H1 (cell line): ENCODE results near the gene EFHB. TPM values are rescaled to one million over a fixed set of nuclear protein-coding genes. Genes with fewer than 3 reads are reported as not detected.

Source experiments
- CTCF ChIA-PET: fragments of 300-600 bp; sonication (Branson Sonifier 250); formaldehyde crosslinking; loops from one replicate; lab custom pipeline; 2021; ENCODE audit not compliant: partially characterized antibody; lab: Charles Lee
- POLR2A ChIA-PET: fragments of 300-600 bp; sonication (Branson Sonifier 250); formaldehyde crosslinking; loops from one replicate; lab custom pipeline; 2021; ENCODE audit warnings: inconsistent platforms; ENCODE audit not compliant: partially characterized antibody; lab: Charles Lee
- DNase-seq, 2 experiments: peaks; one replicate each; pipeline versions ENCODE4 v3.0.0 to v3.0.0-alpha.2; 2010 to 2022; ENCODE audit warnings: low spot score in 2 of 2, low read depth in 1 of 2, mixed read lengths in 1 of 2
- FAIRE-seq: peaks from 2 replicates; lab custom pipeline; 2011; peaks lifted over from hg19 to GRCh38; lab: Jason Lieb, UNC
- H2AFZ ChIP-seq: 2 replicates; pipeline ENCODE4 v1.8.1; 2012; ENCODE audit warnings: low read length, inconsistent platforms
- H2AK5ac ChIP-seq: 2 replicates; pipeline ENCODE4 v1.6.1; 2013; ENCODE audit warnings: low read depth, low read length
- H2BK120ac ChIP-seq: replicated peaks from 2 replicates; pipeline ENCODE3; 2013; ENCODE audit warnings: low read depth, low read length, inconsistent platforms
- H2BK12ac ChIP-seq: 2 replicates; pipeline ENCODE4 v1.6.1; 2013; ENCODE audit warnings: low read depth, low read length
- H2BK15ac ChIP-seq: 2 replicates; pipeline ENCODE4 v1.6.1; 2013; ENCODE audit warnings: low read length
- H2BK20ac ChIP-seq: 2 replicates; pipeline ENCODE4 v1.6.1; 2013; ENCODE audit warnings: low read length
- H2BK5ac ChIP-seq: 2 replicates; pipeline ENCODE4 v1.6.1; 2013; ENCODE audit warnings: low read depth, low read length
- H3K14ac ChIP-seq: 2 replicates; pipeline ENCODE4 v1.6.1; 2013; ENCODE audit warnings: inconsistent platforms; ENCODE audit not compliant: insufficient read length
- H3K18ac ChIP-seq: 2 replicates; pipeline ENCODE4 v1.6.1; 2013; ENCODE audit warnings: low read length; ENCODE audit errors: extremely low read depth
- H3K23ac ChIP-seq: 2 replicates; pipeline ENCODE4 v1.6.1; 2013; ENCODE audit warnings: inconsistent platforms; ENCODE audit not compliant: insufficient read length
- H3K23me2 ChIP-seq: 2 replicates; pipeline ENCODE4 v1.6.1; 2013; ENCODE audit warnings: low read depth, low read length
- H3K27ac ChIP-seq: 2 replicates; pipeline ENCODE4 v1.6.1; 2011; ENCODE audit warnings: low read depth, low read length, inconsistent platforms
- H3K27me3 ChIP-seq, 4 experiments: replicated peaks in 1 of 4; 1 replicate in 1 of 4; 2 replicates in 3 of 4; pipeline versions ENCODE4 v1.6.1 to v1.8.1; 2011 to 2013; ENCODE audit warnings: low read length in 3 of 4, mild to moderate bottlenecking in 3 of 4, inconsistent platforms in 2 of 4, mixed read lengths in 2 of 4, moderate library complexity in 1 of 4; ENCODE audit not compliant: control insufficient read depth in 3 of 4, insufficient read depth in 3 of 4; ENCODE audit errors: extremely low read depth in 1 of 4
- H3K36me3 ChIP-seq, 4 experiments: 2 replicates each; pipeline versions ENCODE4 v1.6.1 to v1.8.1; 2011 to 2013; ENCODE audit warnings: mild to moderate bottlenecking in 4 of 4, low read length in 3 of 4, moderate library complexity in 2 of 4, control low read depth in 1 of 4, inconsistent platforms in 1 of 4; ENCODE audit not compliant: insufficient read depth in 4 of 4, control insufficient read depth in 2 of 4
- H3K4ac ChIP-seq: replicated peaks from 2 replicates; pipeline ENCODE3; 2013; ENCODE audit warnings: low read length, low read depth, mixed read lengths, inconsistent platforms; ENCODE audit not compliant: insufficient read length
- H3K4me1 ChIP-seq, 4 experiments: replicated peaks in 1 of 4; 1 replicate in 1 of 4; 2 replicates in 3 of 4; pipeline versions ENCODE4 v1.6.1 to v1.8.1; 2011 to 2013; ENCODE audit warnings: low read length in 3 of 4, inconsistent platforms in 2 of 4, mixed read lengths in 1 of 4; ENCODE audit not compliant: insufficient read depth in 4 of 4, control insufficient read depth in 3 of 4
- H3K4me2 ChIP-seq, 2 experiments: 2 replicates each; pipeline versions ENCODE4 v1.6.1 to v1.8.1; 2011 to 2013; ENCODE audit warnings: low read depth in 2 of 2, low read length in 2 of 2, control low read depth in 1 of 2, inconsistent platforms in 1 of 2, mild to moderate bottlenecking in 1 of 2; ENCODE audit not compliant: insufficient read depth in 1 of 2
- H3K4me3 ChIP-seq, 4 experiments: fragments of 200-600, 300-600 bp in 1 of 4; sonication (generic), shearing (Covaris generic), sonication (Bioruptor Twin) in 1 of 4; 2 replicates each; pipeline versions ENCODE4 v1.5.1 to v1.8.1; 2011 to 2016; ENCODE audit warnings: low read length in 4 of 4, low read depth in 3 of 4, control low read depth in 2 of 4, inconsistent platforms in 2 of 4, mild to moderate bottlenecking in 2 of 4, mixed read lengths in 1 of 4, moderate library complexity in 1 of 4; ENCODE audit not compliant: insufficient read depth in 2 of 4; ENCODE audit errors: extremely low read depth in 1 of 4
- H3K56ac ChIP-seq: replicated peaks from 2 replicates; pipeline ENCODE3; 2013; ENCODE audit warnings: low read depth, mild to moderate bottlenecking, mixed read lengths, low read length, inconsistent platforms; ENCODE audit not compliant: insufficient read length
- H3K79me1 ChIP-seq: 2 replicates; pipeline ENCODE4 v1.6.1; 2013; ENCODE audit warnings: low read depth, low read length, control low read depth
- H3K79me2 ChIP-seq, 2 experiments: 2 replicates each; pipeline versions ENCODE4 v1.6.1 to v1.8.1; 2012 to 2013; ENCODE audit warnings: low read length in 2 of 2, mild to moderate bottlenecking in 2 of 2, inconsistent platforms in 1 of 2; ENCODE audit not compliant: insufficient read depth in 2 of 2, control insufficient read depth in 1 of 2
- H3K9ac ChIP-seq, 4 experiments: replicated peaks in 1 of 4; 1 replicate in 1 of 4; 2 replicates in 3 of 4; pipeline versions ENCODE4 v1.6.1 to v1.8.1; 2011 to 2013; ENCODE audit warnings: low read depth in 3 of 4, low read length in 3 of 4, control low read depth in 2 of 4, mild to moderate bottlenecking in 2 of 4, moderate library complexity in 2 of 4, inconsistent platforms in 1 of 4; ENCODE audit errors: extremely low read depth in 1 of 4
- H3K9me3 ChIP-seq, 2 experiments: 2 replicates each; pipeline versions ENCODE4 v1.6.1 to v1.8.1; 2012 to 2013; ENCODE audit warnings: mild to moderate bottlenecking in 2 of 2, moderate library complexity in 2 of 2, control low read depth in 1 of 2, inconsistent platforms in 1 of 2, low read depth in 1 of 2, low read length in 1 of 2, mixed read lengths in 1 of 2; ENCODE audit not compliant: insufficient read depth in 2 of 2
- H4K20me1 ChIP-seq, 2 experiments: replicated peaks in 1 of 2; 2 replicates each; pipeline versions ENCODE3 to v1.8.1; 2011 to 2013; ENCODE audit warnings: inconsistent platforms in 2 of 2, low read length in 2 of 2, mild to moderate bottlenecking in 1 of 2; ENCODE audit not compliant: insufficient read depth in 2 of 2, control insufficient read depth in 1 of 2
- H4K5ac ChIP-seq: 2 replicates; pipeline ENCODE4 v1.6.1; 2013; ENCODE audit warnings: low read length, low read depth, mixed read lengths, inconsistent platforms; ENCODE audit not compliant: insufficient read length
- H4K8ac ChIP-seq: 2 replicates; pipeline ENCODE4 v1.8.0; 2013; ENCODE audit warnings: mild to moderate bottlenecking, moderate library complexity, low read length, inconsistent platforms; ENCODE audit not compliant: insufficient read depth; ENCODE audit errors: extremely low read depth
- H4K91ac ChIP-seq: replicated peaks from 2 replicates; pipeline ENCODE3; 2013; ENCODE audit warnings: low read length, mixed read lengths, inconsistent platforms; ENCODE audit not compliant: insufficient read length
- CREB1 ChIP-seq: IDR thresholded peaks from 2 replicates; pipeline ENCODE4 v1.6.1; 2012; ENCODE audit warnings: inconsistent platforms
- CTBP2 ChIP-seq: IDR thresholded peaks from 2 replicates; pipeline ENCODE4 v1.7.0; 2011; ENCODE audit warnings: borderline replicate concordance, mild to moderate bottlenecking, moderate library complexity, mixed read lengths, low read length; ENCODE audit not compliant: insufficient read depth, insufficient read length
- CTCF ChIP-seq, 3 experiments: IDR thresholded peaks; 1 replicate in 2 of 3; 2 replicates in 1 of 3; pipeline versions ENCODE4 v1.5.1 to v1.6.1; 2011; ENCODE audit warnings: low read length in 3 of 3, mild to moderate bottlenecking in 3 of 3, inconsistent platforms in 2 of 3, low read depth in 1 of 3, moderate library complexity in 1 of 3; ENCODE audit not compliant: insufficient read depth in 1 of 3; ENCODE audit errors: control extremely low read depth in 1 of 3
- NRF1 ChIP-seq: IDR thresholded peaks from 2 replicates; pipeline ENCODE4 v1.6.1; 2011; ENCODE audit warnings: mild to moderate bottlenecking, low read depth, low read length, improper control_type of control experiment
- SRF ChIP-seq: IDR thresholded peaks from 2 replicates; pipeline ENCODE4 v1.6.1; 2011; ENCODE audit warnings: mild to moderate bottlenecking, low read depth, low read length, moderate library complexity
- SUZ12 ChIP-seq: fragments of 200-600 bp; sonication (generic); IDR thresholded peaks from 2 replicates; pipeline ENCODE4 v1.6.1; 2012; ENCODE audit warnings: mild to moderate bottlenecking, inconsistent platforms, low read length, moderate library complexity, mixed read lengths
- polyA plus RNA-seq, 7 experiments: library from polyadenylated mRNA; depleted of rRNA in 3 of 7; stranded (reverse) in 5 of 7; unstranded in 2 of 7; fragments of >200 nt in 5 of 7; fragments of 200-250 nt in 2 of 7; gene quantifications; 1 replicate in 5 of 7; 2 replicates in 1 of 7; 4 replicates in 1 of 7; pipeline versions ENCODE4 v1.2.1 to v1.2.3, GENCODE V29; 2011 to 2013; ENCODE audit warnings: missing spikeins in 2 of 7, mixed read lengths in 2 of 7
- total RNA-seq: library from RNA; stranded (reverse); fragmentation: NEBNext Ultra II Directional; extraction: Animal tissue kit (Norgen Biotek cat#: 25700); gene quantifications from 2 replicates; pipeline ENCODE4 v1.2.1, GENCODE V29; 2021

EFHB gene
- total and polyA plus RNA-seq, 2 of the 8 experiments (the other 6 are each of a cell fraction or from before 2014, with no cell fraction given), result 0.12 to 1.3 TPM

- H3K27ac ChIP-seq, result no peak overlapping the region
- no peaks in the 10 kb centered on the region for H4K20me1 ChIP-seq
- H4K5ac ChIP-seq, result no peak overlapping the region
- H3K9ac ChIP-seq, result no peak overlapping the region
- H2BK120ac ChIP-seq, result no peak overlapping the region
- no peaks in the 10 kb centered on the region for H3K9me3 ChIP-seq
- H3K4me2 ChIP-seq, result no peak overlapping the region
- H2AFZ ChIP-seq, result no peak overlapping the region
- H4K8ac ChIP-seq, result no peak overlapping the region
- no peak overlapping the region for H3K4ac ChIP-seq
- H3K18ac ChIP-seq, result no peak overlapping the region
- CTCF ChIA-PET, result interaction anchor here (0.6 to 2.0 kb wide), 9 partner anchors 8 to 493 kb away, joined by 3 to 12 read pairs (median 3); no protein-coding TSS in a partner anchor
- no peak overlapping the region for H3K14ac ChIP-seq
- H3K27me3 ChIP-seq, result no peaks in the 10 kb centered on the region
- H2BK20ac ChIP-seq, result no peak overlapping the region
- peaks cover 0 to 3% (median 0%) of the 10 kb centered on the region in 4 experiments; a peak in 3 of 7 replicates for H3K4me1 ChIP-seq
- POLR2A ChIA-PET, result no interaction called here
- H2AK5ac ChIP-seq, result no peak overlapping the region
- no peak overlapping the region for H3K23ac ChIP-seq
- H2BK12ac ChIP-seq, result no peak overlapping the region
- no peak overlapping the region for H3K4me3 ChIP-seq
- TF ChIP-seq CTCF (IDR thresholded peaks at IDR 0.05; ENCODE audit: control extremely low read depth in 1 of 3, insufficient read depth in 1 of 3, low read depth in 1 of 3, low read length in 3 of 3), result no peak
- no peak for TF ChIP-seq NRF1
- TF ChIP-seq SRF, result no peak
- TF ChIP-seq CREB1, result no peak
- TF ChIP-seq CTBP2, result no peak
- no peak for TF ChIP-seq SUZ12
- H2BK15ac ChIP-seq, result no peak overlapping the region
- DNase-seq (no peak), FAIRE-seq (no peak)
- H3K23me2 ChIP-seq, result no peaks in the 10 kb centered on the region
- H4K91ac ChIP-seq, result no peak overlapping the region
- H3K56ac ChIP-seq, result no peak overlapping the region
- H3K79me1 ChIP-seq, result no peaks in the 10 kb centered on the region
- H3K36me3 ChIP-seq, result no peaks in the 10 kb centered on the region
- no peaks in the 10 kb centered on the region for H3K79me2 ChIP-seq
- H2BK5ac ChIP-seq, result no peak overlapping the region
These were observed 47.6 kb downstream of the EFHB start for GRCh38 chr3:19886404-19886803.
